Ishikawa (cell line): ENCODE measurements around the gene TCF4.

Experiments
- CEBPB ChIP-seq: IDR thresholded peaks from 2 replicates; pipeline ENCODE4 v1.6.1; 2012
- CREB1 ChIP-seq: IDR thresholded peaks from 2 replicates; pipeline ENCODE4 v1.6.1; 2012; ENCODE audit warnings: low read depth
- EGR1 ChIP-seq: IDR thresholded peaks from 2 replicates; pipeline ENCODE4 v1.6.1; 2012
- EP300 ChIP-seq: IDR thresholded peaks from 2 replicates; pipeline ENCODE4 v1.6.1; 2012; ENCODE audit warnings: borderline replicate concordance
- FOXM1 ChIP-seq: IDR thresholded peaks from 2 replicates; pipeline ENCODE4 v1.6.1; 2012; ENCODE audit warnings: low read depth, borderline replicate concordance
- NFIC ChIP-seq: IDR thresholded peaks from 2 replicates; pipeline ENCODE4 v1.6.1; 2012
- RAD21 ChIP-seq: IDR thresholded peaks from 2 replicates; pipeline ENCODE4 v1.6.1; 2012; ENCODE audit warnings: low read depth
- REST ChIP-seq: IDR thresholded peaks from 2 replicates; pipeline ENCODE4 v1.6.1; 2012; ENCODE audit warnings: low read depth, mild to moderate bottlenecking
- TAF1 ChIP-seq: IDR thresholded peaks from 2 replicates; pipeline ENCODE4 v1.6.1; 2012; ENCODE audit warnings: low read depth, mild to moderate bottlenecking
- TCF12 ChIP-seq: IDR thresholded peaks from 2 replicates; pipeline ENCODE4 v1.6.1; 2012; ENCODE audit warnings: low read depth
- TEAD4 ChIP-seq: IDR thresholded peaks from 2 replicates; pipeline ENCODE4 v1.6.1; 2012
- USF1 ChIP-seq: IDR thresholded peaks from 2 replicates; pipeline ENCODE4 v1.6.1; 2012
- YY1 ChIP-seq: IDR thresholded peaks from 2 replicates; pipeline ENCODE4 v1.6.1; 2012; ENCODE audit warnings: low read depth
- ZBTB7A ChIP-seq: IDR thresholded peaks from 2 replicates; pipeline ENCODE4 v1.6.1; 2012; ENCODE audit warnings: low read depth
- TF ChIP-seq, protein P1 (sequence below): IDR thresholded peaks from 2 replicates; pipeline ENCODE4 v1.6.1; 2012

TCF4 gene

GRCh38 chr18:55447672-55448018 lies 140.3 kb downstream of the TCF4 start:
- TF ChIP-seq TCF12: no peak
- TF ChIP-seq FOXM1: no peak
- no peak for TF ChIP-seq CEBPB
- no peak for TF ChIP-seq EP300
- no peak for TF ChIP-seq TEAD4
- TF ChIP-seq RAD21: no peak
- TF ChIP-seq, protein P1, sequence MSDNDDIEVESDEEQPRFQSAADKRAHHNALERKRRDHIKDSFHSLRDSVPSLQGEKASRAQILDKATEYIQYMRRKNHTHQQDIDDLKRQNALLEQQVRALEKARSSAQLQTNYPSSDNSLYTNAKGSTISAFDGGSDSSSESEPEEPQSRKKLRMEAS: no peak
- TF ChIP-seq REST: no peak
- no peak for TF ChIP-seq ZBTB7A
- TF ChIP-seq EGR1: no peak
- no peak for TF ChIP-seq NFIC
- no peak for TF ChIP-seq CREB1
- TF ChIP-seq TAF1: no peak
- no peak for TF ChIP-seq USF1
- TF ChIP-seq YY1: no peak

GRCh38 chr18:55446996-55447671 lies 140.9 kb downstream of the TCF4 start:
- TF ChIP-seq TCF12 (no peak), NFIC (no peak), CREB1 (no peak), YY1 (no peak), EGR1 (no peak), CEBPB (no peak), TEAD4 (no peak), REST (no peak), EP300 (no peak), FOXM1 (no peak), TAF1 (no peak), RAD21 (no peak), USF1 (no peak), ZBTB7A (no peak)
- TF ChIP-seq, protein P1: no peak

DNA sequence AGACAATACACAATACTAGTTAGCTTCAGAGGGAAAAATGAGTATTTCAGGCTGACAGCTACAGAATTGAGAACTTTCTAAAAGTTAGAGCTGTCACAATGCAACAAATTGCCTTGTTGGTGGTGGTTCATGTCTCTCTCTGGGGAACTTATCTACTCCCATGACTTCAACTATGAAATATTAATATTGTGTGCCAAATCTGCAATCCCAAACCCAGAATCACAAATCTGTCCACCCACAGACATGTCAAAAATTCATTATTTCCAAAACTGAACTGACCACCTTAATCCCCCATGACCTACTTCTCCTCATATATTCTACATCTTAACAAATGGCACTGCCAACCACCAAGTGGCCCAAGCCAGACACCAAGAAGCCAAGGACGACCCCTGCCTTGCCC lies 143.5 kb downstream of the TCF4 start:
- no peak for TF ChIP-seq CREB1

GRCh38 chr18:55443776-55444175 lies 144.2 kb downstream of the TCF4 start:
- TF ChIP-seq ZBTB7A (no peak), TEAD4 (no peak), TAF1 (no peak), TCF12 (no peak), EP300 (no peak), REST (no peak)
- TF ChIP-seq, protein P1: no peak

- TF ChIP-seq CEBPB (no peak), FOXM1 (no peak), ZBTB7A (no peak), YY1 (no peak), REST (no peak), TEAD4 (no peak), TAF1 (no peak)
- TF ChIP-seq, protein P1: no peak
Observed at GRCh38 chr18:55442561-55442960, 145.4 kb downstream of the TCF4 start.
